ENCODE data around the gene AZIN2.

AZIN2 gene

DNA sequence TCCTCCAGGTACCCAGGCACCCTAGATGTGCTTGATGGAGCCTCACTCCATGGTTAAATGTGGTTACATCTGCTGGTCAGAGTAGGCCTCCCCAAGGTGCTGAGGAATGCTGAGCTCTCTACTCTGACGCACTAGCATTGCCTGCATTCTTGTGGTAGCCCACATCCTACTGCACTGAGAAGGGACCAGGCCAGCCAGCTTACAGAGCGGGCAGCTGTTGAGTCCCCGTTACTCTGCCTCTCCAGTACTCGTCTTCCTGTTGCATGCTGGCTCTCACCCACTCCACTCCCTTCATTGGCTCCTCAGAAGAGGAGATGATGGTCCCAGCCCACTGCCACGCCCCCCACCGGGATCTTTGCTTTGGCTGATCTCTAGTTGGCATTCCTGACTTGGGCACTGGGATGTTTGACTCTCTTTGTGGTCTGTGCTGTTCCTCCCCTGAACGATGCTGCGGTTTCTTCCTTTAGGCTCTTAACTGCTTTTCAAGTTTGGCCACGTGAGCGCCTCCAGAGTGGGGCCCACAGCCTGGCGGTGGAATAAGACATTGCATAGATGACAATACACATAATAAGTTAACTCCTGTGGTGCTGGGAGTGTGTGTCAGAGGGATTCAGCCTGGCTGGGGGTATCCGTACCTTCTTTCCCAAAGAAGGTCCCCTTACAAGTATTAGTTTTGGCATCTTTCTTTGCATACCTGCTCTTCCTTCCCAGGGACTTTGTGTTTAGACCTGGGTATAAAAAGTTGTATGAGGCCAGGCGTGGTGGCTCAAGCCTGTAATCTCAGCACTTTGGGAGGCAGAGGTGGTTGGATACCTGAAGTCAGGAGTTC is 18.6 kb downstream of the AZIN2 start:
- TF ChIP-seq, protein P1, sequence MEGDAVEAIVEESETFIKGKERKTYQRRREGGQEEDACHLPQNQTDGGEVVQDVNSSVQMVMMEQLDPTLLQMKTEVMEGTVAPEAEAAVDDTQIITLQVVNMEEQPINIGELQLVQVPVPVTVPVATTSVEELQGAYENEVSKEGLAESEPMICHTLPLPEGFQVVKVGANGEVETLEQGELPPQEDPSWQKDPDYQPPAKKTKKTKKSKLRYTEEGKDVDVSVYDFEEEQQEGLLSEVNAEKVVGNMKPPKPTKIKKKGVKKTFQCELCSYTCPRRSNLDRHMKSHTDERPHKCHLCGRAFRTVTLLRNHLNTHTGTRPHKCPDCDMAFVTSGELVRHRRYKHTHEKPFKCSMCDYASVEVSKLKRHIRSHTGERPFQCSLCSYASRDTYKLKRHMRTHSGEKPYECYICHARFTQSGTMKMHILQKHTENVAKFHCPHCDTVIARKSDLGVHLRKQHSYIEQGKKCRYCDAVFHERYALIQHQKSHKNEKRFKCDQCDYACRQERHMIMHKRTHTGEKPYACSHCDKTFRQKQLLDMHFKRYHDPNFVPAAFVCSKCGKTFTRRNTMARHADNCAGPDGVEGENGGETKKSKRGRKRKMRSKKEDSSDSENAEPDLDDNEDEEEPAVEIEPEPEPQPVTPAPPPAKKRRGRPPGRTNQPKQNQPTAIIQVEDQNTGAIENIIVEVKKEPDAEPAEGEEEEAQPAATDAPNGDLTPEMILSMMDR (IDR thresholded peaks at IDR 0.05): no peak

DNA sequence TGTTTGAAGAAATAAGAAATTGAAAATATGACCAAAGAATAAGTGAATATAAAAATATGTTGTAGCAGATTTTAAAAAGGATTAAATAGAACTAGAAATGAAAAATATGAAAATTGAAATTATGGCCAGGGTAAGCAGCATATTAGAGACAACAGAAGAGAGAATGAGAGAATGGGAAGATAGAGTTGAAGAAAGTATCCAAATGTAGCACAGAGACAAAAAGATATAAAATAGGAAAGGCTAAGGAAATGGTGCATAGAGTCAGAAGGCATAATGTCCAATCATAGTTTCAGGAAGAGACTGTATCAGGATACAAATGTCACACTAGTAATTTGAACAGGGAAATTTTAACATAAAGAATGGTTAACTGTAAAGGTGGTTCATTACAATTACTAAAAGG is 29.5 kb downstream of the AZIN2 start:
- TF ChIP-seq, protein P1 (IDR thresholded peaks at IDR 0.05): no peak

DNA sequence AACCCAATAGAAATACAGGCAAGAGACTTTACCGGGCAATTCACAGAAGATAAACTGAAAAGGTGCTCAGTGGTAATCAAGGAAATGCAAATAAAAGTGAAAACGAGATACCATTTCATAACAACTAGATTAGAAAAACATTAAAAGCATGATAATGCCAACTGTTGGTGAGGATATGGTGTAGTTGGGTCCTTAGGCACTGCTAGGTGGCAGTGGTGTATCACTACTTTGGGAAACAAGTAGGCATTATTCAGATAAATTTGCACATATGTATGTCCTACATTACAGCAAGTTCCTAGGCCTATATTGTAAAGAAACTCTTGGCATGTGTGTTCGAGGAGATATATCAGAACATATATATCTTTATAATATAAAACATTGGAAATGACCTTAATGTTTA is 31.0 kb downstream of the AZIN2 start:
- TF ChIP-seq, protein P1 (IDR thresholded peaks at IDR 0.05): peak; percentile 68

GRCh38 chr1:33117440-33118085 is 36.6 kb downstream of the AZIN2 start:
- TF ChIP-seq, protein P1 (IDR thresholded peaks at IDR 0.05): no peak

DNA sequence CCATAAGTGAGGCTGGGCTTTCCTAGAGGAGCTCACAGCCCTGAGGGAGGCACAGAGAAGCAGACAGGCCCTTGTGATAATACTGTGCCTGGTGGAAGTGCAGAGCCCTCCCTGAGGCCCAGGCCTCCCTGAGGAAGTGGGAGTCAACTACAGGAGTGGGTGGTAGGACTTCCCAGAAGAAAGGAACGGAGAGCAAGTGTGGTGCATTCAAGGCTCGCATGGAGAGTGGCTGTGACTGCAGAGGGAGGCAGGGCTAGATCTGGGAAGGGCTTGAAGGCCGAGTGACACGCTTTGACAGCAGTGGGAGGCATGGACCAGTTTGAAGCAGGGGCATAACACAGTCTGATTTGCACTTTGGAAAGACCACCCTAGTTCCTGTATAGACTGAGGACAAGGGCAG is 37.3 kb downstream of the AZIN2 start:
- TF ChIP-seq, protein P1 (IDR thresholded peaks at IDR 0.05): no peak

GRCh38 chr1:33119050-33119449 is 38.1 kb downstream of the AZIN2 start:
- TF ChIP-seq, protein P1 (IDR thresholded peaks at IDR 0.05): no peak

DNA sequence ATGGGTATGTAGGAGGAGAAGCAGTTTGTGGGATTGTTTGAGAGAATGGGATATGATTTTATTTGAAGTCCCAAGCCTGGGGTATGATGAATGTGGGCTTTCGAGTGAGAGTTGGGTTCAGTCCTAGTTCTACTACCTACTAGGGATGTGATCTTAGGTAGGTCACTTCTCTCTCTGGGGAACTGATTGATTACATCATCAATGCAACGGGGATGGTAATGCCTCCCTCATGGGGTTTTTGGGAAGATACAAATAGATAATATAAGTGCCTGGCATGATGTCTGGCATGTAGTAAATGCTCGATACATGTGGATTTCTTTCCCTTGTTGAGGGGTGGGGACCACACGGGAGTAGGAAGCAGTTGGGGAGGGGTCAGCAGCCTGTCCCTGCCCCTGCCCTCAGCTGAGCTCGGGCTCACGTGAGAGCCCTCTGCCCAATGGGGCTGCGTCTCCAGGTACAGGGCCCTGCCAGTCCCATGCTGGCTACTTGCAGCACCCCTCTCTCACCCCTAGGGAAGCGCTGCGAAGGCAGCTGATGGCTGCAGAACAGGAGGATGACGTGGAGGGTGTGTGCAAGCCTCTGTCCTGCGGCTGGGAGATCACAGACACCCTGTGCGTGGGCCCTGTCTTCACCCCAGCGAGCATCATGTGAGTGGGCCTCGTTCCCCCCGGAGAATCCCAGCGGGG is 38.7 kb downstream of the AZIN2 start:
- TF ChIP-seq, protein P1 (IDR thresholded peaks at IDR 0.05): no peak

Measured in LNCAP (cell line).